K562 (cell line): ENCODE measurements around the gene MYLK2. TPM values are rescaled to one million over a fixed set of nuclear protein-coding genes. Genes with fewer than 3 reads are reported as not detected.

Experiments
- CBX2 ChIP-seq: fragments of 200-600 bp; sonication (generic); IDR thresholded peaks from one replicate; pipeline ENCODE4 v1.6.1; 2012; ENCODE audit warnings: mild to moderate bottlenecking, low read length, inconsistent platforms; ENCODE audit not compliant: insufficient read depth, poor library complexity, severe bottlenecking
- CREB5 ChIP-seq: fragments of 250-450 bp; sonication (Bioruptor Pico); IDR thresholded peaks from 2 replicates; pipeline ENCODE4 v1.5.0; 2020; ENCODE audit warnings: mild to moderate bottlenecking
- LARP7 ChIP-seq: fragments of 450-650 bp; IDR thresholded peaks from 2 replicates; pipeline ENCODE4 v1.6.1; 2016
- MCM2 ChIP-seq: fragments of 450-650 bp; IDR thresholded peaks from 2 replicates; pipeline ENCODE4 v1.6.1; 2017; ENCODE audit warnings: low read depth, mild to moderate bottlenecking
- MTA1 ChIP-seq: fragments of 450-650 bp; IDR thresholded peaks from 2 replicates; pipeline ENCODE4 v1.6.1; 2017; ENCODE audit warnings: borderline replicate concordance
- MYBL2 ChIP-seq, 2 experiments: fragments of 450-650 bp in 1 of 2; sonication (generic) in 1 of 2; formaldehyde crosslinking in 1 of 2; IDR thresholded peaks; 2 replicates each; pipeline versions ENCODE4 v1.6.1 to v1.8.1; 2017 to 2022; ENCODE audit warnings: borderline replicate concordance in 1 of 2, inconsistent platforms in 1 of 2, low read depth in 1 of 2, mild to moderate bottlenecking in 1 of 2, missing genetic modification reagents in 1 of 2, moderate library complexity in 1 of 2
- PYGO2 ChIP-seq: fragments of 450-650 bp; IDR thresholded peaks from 2 replicates; pipeline ENCODE4 v1.6.1; 2016; ENCODE audit warnings: mild to moderate bottlenecking, missing genetic modification characterization, moderate library complexity, missing compliant biosample characterization
- RCOR1 ChIP-seq, 2 experiments: IDR thresholded peaks; 2 replicates each; pipeline ENCODE4 v1.6.1; 2012; ENCODE audit warnings: low read depth in 2 of 2, low read length in 2 of 2, borderline replicate concordance in 1 of 2, improper control_type of control experiment in 1 of 2
- RREB1 ChIP-seq: fragments of 250-450 bp; sonication (Bioruptor Pico); IDR thresholded peaks from 2 replicates; pipeline ENCODE4 v1.4.0; 2020
- SIN3B ChIP-seq: fragments of 450-650 bp; IDR thresholded peaks from 2 replicates; pipeline ENCODE4 v1.6.1; 2017; ENCODE audit warnings: low read depth, mild to moderate bottlenecking, moderate library complexity
- ZNF512 ChIP-seq: IDR thresholded peaks from 2 replicates; pipeline ENCODE4 v1.6.1; 2016; ENCODE audit warnings: missing genetic modification characterization, missing compliant biosample characterization
- polyA plus RNA-seq, 8 experiments: library from polyadenylated mRNA; depleted of rRNA in 4 of 8; stranded (reverse) in 5 of 8; unstranded in 3 of 8; fragments of >200 nt; fragmentation: Nextera tagmentation in 2 of 8; fragmentation: Illumina TruSeq in 1 of 8; extraction: Ambion mirVana in 2 of 8; extraction: Trizol in 1 of 8; gene quantifications; 2 replicates each; pipeline versions ENCODE4 v1.2.1 to v1.2.3, GENCODE V29; 2011 to 2014; ENCODE audit warnings: inconsistent platforms in 1 of 8, missing spikeins in 1 of 8
- total RNA-seq, 7 experiments: library from RNA; depleted of rRNA in 6 of 7; stranded (reverse); fragments of >200 nt in 6 of 7; fragmentation: Illumina TruSeq in 2 of 7; extraction: Trizol in 2 of 7; gene quantifications; 2 replicates each; pipeline versions ENCODE4 v1.2.1 to v1.2.3, GENCODE V29; 2011 to 2021; ENCODE audit warnings: low replicate concordance in 1 of 7

The MYLK2 gene
- total and polyA plus RNA-seq, 9 of the 15 experiments (the other 6 are each of a cell fraction or from before 2014, with no cell fraction given): 0.07 to 0.53 (median 0.18) TPM; not detected in 2

DNA sequence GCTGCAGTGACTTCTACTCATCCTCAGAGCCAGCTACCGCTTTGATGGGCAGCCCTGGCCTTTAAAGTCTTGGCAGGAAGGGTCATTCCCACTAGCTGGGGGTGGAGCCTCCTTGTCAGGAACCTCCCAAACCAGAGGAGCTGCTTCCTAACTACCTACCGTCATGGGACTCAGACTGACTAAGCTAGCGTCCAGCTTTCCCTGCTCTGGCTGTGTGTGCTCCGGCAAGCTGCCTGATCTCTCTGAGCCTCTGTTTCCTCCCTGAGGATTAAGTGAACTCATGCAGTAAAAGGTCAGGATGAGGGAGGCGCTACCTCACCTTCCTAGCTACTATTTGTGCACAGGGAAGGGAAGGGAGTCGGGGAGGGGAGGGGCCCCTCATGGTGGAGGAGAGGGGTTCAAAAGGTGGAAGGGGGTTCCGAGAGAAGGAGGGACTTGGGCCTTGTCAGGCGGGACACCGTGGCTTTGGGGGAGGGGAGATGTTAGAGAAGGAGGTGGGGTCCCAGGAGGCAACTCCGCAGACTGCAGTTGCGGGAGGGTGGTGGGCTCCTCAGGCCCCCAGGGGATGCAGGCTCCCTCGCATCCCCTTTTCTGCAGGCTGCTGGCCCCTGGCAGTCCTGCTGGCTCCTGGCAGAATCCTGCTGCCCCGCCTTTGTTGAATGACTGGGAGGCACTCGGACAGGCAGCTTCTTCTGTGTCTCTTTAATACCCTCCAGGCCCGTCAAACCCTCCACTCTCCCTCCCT lies 41.4 kb downstream of the MYLK2 start (continued):
- TF ChIP-seq RREB1 (CRISPR knock-in tag): no peak
- no peak for TF ChIP-seq MYBL2 (IDR thresholded peaks at IDR 0.05; ENCODE audit: low read depth)
- no peak for TF ChIP-seq MYBL2 (CRISPR knock-in tag; IDR thresholded peaks at IDR 0.05; ENCODE audit: borderline replicate concordance)
- TF ChIP-seq MTA1: no peak
- no peak for TF ChIP-seq CREB5 (CRISPR knock-in tag)
- no peak for TF ChIP-seq LARP7
- no peak for TF ChIP-seq MCM2
- 0 out of 4 replicates have a peak, but pooled peaks of 1 of the 2 experiments have one; percentile 9 for TF ChIP-seq RCOR1 (IDR thresholded peaks at IDR 0.05; ENCODE audit: borderline replicate concordance in 1 of 2, low read depth in 2 of 2, low read length in 2 of 2)
- no peak for TF ChIP-seq CBX2
- no peak for TF ChIP-seq SIN3B
- peak; percentile 26; the same call in 1 of the 2 replicates for TF ChIP-seq ZNF512 (tag)
- no peak for TF ChIP-seq PYGO2 (tag)
- TF ChIP-seq, all 486 proteins: peak for 4
